ENCODE measurements around the gene NFAM1. TPM values are rescaled to one million over a fixed set of nuclear protein-coding genes. Genes with fewer than 3 reads are reported as not detected.

NFAM1 gene
- total RNA-seq, 4 donors from 2014 or later, result 0.70 to 3.1 (median 0.97) TPM

DNA sequence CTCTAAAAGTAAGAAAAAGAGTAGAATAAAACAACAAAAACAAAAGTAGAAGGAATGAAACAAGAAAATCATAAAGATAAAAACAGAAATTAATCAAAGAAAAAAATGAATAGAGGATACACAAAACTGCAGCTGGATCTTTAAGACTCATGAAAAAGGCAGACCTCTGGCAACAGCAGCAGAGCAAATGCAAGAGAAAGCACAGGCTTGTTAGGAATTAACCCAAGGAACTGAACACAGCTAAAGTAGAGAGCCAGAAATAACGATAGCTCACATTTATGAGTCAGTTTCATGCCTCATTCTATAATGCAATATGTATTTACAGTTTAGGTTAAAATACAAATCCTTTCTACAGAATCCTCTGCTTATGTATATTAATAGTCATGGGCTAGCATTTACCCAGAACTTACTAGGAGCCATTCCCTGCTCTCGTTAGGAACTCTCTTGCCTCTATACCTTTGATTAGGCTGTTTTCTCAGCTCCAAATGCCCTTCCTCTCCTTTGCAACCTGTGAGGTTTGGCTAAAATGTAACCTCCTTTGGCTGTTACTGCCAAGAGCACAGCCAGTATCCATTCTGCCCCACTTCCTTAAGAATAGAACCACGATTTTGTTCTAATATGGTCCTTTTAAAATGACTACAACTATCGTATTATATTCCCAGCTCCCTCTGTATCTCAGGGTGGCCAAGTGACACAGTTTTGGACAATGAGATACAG lies 38.3 kb upstream of the NFAM1 start:
- H3K36me3 ChIP-seq, result no peaks in the 10 kb centered on the region
- H3K27me3 ChIP-seq, result no peaks in the 10 kb centered on the region
- H3K4me3 ChIP-seq, result no peak overlapping the region
- H3K27ac ChIP-seq, result no peak overlapping the region
- TF ChIP-seq POLR2A (IDR thresholded peaks at IDR 0.05), result no peak
- no peak for TF ChIP-seq EP300 (IDR thresholded peaks at IDR 0.05)
- TF ChIP-seq POLR2AphosphoS5 (IDR thresholded peaks at IDR 0.05), result no peak
- TF ChIP-seq, protein P1, sequence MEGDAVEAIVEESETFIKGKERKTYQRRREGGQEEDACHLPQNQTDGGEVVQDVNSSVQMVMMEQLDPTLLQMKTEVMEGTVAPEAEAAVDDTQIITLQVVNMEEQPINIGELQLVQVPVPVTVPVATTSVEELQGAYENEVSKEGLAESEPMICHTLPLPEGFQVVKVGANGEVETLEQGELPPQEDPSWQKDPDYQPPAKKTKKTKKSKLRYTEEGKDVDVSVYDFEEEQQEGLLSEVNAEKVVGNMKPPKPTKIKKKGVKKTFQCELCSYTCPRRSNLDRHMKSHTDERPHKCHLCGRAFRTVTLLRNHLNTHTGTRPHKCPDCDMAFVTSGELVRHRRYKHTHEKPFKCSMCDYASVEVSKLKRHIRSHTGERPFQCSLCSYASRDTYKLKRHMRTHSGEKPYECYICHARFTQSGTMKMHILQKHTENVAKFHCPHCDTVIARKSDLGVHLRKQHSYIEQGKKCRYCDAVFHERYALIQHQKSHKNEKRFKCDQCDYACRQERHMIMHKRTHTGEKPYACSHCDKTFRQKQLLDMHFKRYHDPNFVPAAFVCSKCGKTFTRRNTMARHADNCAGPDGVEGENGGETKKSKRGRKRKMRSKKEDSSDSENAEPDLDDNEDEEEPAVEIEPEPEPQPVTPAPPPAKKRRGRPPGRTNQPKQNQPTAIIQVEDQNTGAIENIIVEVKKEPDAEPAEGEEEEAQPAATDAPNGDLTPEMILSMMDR (IDR thresholded peaks at IDR 0.05), result no peak
- H3K9me3 ChIP-seq, result no peaks in the 10 kb centered on the region
- 61% methylated on average over 4 of the region's 4 CpGs for WGBS
- no peaks in the 10 kb centered on the region for H3K4me1 ChIP-seq
- DNase-seq (ENCODE audit: low spot score in 2 of 2), result no peak

DNA sequence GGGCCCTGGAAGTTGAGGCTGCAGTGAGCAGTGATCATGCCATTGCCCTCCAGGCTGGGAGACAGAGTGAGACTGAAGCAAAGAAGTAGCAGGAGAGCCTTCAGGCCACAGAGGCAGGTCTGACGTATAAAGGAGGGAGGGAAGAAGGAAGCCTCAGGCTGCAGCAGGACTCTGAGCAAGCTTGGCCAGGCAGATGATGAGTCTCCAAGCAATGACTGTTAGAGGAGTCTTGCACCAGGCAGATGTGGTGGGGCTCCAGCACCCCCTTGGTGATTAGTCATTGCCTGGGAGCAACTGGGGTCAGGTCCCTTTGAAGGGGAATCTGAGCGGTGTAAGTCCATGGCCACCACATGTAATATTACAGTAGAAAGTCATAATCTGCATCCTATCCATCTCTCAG lies 36.6 kb upstream of the NFAM1 start:
- Histone ChIP-seq H3K4me3 (no peak overlapping the region), H3K27me3 (no peaks in the 10 kb centered on the region), H3K36me3 (no peaks in the 10 kb centered on the region), H3K4me1 (no peaks in the 10 kb centered on the region), H3K27ac (no peak overlapping the region), H3K9me3 (no peaks in the 10 kb centered on the region)
- 74% methylated on average over 2 of the region's 2 CpGs for WGBS
- DNase-seq (ENCODE audit: low spot score in 2 of 2), result no peak
- TF ChIP-seq POLR2AphosphoS5 (IDR thresholded peaks at IDR 0.05), result no peak
- TF ChIP-seq POLR2A (IDR thresholded peaks at IDR 0.05), result no peak

DNA sequence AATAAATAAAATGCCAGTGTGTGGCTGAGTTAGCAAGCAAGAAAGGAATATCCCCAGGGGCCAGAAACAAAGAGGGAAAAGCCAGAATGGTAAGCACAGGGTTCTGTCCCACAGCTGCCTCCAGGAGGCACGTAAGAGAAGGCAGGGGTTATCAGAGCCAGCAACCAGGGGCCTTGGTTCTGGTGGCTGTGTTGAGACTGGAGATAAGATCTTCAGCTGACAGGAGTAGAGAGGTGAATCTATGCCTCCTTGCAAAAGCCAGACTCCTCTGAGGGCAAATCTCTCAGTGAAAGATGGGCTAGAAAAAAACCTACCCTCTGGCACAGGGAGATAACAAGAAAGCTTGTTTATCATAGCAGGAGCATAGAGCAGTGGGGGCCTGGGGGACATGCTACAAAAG lies 29.8 kb upstream of the NFAM1 start:
- 46% methylated on average over 1 of the region's 1 CpG for WGBS
- peaks cover 39% of the 10 kb centered on the region for H3K27me3 ChIP-seq

DNA sequence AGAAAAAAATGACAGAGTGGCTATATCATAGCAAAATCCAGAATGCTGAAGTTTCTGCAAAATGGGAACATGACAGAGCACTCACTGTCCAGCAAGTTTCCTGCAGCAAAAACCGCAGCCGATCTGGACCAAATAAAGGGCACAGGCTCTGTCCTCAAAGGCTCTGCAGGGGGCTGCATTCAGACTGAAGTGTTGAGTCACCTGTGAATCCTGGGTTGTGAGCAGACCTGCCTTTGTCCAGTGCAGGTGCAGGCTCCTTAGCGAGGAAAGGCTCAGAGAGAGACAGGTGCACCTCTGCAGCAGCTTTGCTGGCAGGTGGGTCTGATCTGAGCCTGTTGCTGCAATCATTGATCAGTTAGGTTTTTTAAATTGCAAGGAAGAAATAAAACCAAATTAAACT lies 29.3 kb upstream of the NFAM1 start:
- H3K27me3 ChIP-seq, result peaks cover 39% of the 10 kb centered on the region
- TF ChIP-seq, protein P1 (IDR thresholded peaks at IDR 0.05), result no peak
- TF ChIP-seq POLR2AphosphoS5 (IDR thresholded peaks at IDR 0.05) (no peak), POLR2A (IDR thresholded peaks at IDR 0.05) (no peak)
- no peak for DNase-seq (ENCODE audit: low spot score in 2 of 2)
- no peak overlapping the region for H3K4me3 ChIP-seq
- H3K4me1 ChIP-seq, result peaks cover 5% of the 10 kb centered on the region
- 75% methylated on average over 3 of the region's 3 CpGs for WGBS
- H3K36me3 ChIP-seq, result no peaks in the 10 kb centered on the region
- no peak overlapping the region for H3K27ac ChIP-seq
- no peaks in the 10 kb centered on the region for H3K9me3 ChIP-seq

More for the DNA sequence above, 29.8 kb upstream of the NFAM1 start:
- Histone ChIP-seq H3K36me3 (no peaks in the 10 kb centered on the region), H3K4me3 (no peak overlapping the region), H3K4me1 (peaks cover 5% of the 10 kb centered on the region), H3K27ac (no peak overlapping the region), H3K9me3 (no peaks in the 10 kb centered on the region)
- DNase-seq (ENCODE audit: low spot score in 2 of 2), result no peak
- TF ChIP-seq, protein P1 (IDR thresholded peaks at IDR 0.05), result no peak
- TF ChIP-seq POLR2AphosphoS5 (IDR thresholded peaks at IDR 0.05) (no peak), POLR2A (IDR thresholded peaks at IDR 0.05) (no peak), EP300 (IDR thresholded peaks at IDR 0.05) (no peak)

DNA sequence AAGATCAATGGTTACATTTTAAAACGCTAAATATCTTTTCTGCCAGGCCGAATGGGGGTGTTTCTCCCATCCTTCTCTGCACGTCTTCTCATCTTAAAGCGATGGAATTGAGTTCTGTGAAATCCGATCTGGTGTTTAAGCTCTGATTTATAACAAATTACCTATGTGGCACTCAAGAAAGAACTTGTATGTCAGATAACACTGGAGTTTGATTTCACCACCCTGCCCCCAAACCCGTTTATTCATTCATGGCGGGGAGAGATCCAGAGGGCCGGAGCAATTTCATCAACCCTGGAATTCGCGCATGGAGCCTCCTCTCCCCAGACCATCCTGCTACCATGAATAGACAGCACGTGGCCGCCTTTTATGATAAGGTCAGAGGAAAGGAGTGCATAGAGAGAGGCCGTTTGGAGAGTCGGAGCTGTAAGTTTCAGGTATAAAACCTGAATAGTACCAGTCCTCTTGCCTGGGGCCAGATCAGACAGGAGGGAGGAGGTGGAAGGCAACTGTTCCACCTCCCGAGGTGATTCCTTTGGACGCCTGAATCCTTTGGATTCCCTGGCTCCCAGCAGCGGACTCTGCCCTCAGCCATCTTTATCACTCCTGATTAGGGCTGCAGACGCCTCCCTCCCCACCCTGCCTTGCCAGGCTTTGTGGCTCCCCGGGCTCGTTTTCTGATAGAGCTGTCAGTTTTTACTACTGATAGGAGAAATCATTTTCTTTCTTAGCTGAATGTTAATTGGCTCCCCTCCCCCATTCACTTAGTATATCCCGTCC lies 27.3 kb upstream of the NFAM1 start:
- no peaks in the 10 kb centered on the region for H3K9me3 ChIP-seq
- WGBS, result 24% methylated on average over 21 of the region's 21 CpGs
- TF ChIP-seq POLR2A (IDR thresholded peaks at IDR 0.05), result no peak
- no peak for TF ChIP-seq EP300 (IDR thresholded peaks at IDR 0.05)
- TF ChIP-seq, protein P1 (IDR thresholded peaks at IDR 0.05), result no peak
- TF ChIP-seq POLR2AphosphoS5 (IDR thresholded peaks at IDR 0.05), result no peak
- H3K36me3 ChIP-seq, result no peaks in the 10 kb centered on the region
- no peak overlapping the region for H3K27ac ChIP-seq
- no peak for DNase-seq (ENCODE audit: low spot score in 2 of 2)
- peaks cover 5% of the 10 kb centered on the region for H3K4me1 ChIP-seq
- H3K27me3 ChIP-seq, result peaks cover 47% of the 10 kb centered on the region
- H3K4me3 ChIP-seq, result no peak overlapping the region
